Gastrocnemius medialis (tissue), 4 donors: Measurements from ENCODE around the gene SLC39A13. TPM values are rescaled to one million over a fixed set of nuclear protein-coding genes. Genes with fewer than 3 reads are reported as not detected.

ENCODE experiments used
- ATAC-seq, 2 donors: fragments of 150-250 bp; one replicate each; pipeline ENCODE4 v1.9.1; 2016
- DNase-seq, 2 donors: peaks; one replicate each; pipeline ENCODE4 v3.0.0-alpha.2; 2019
- H3K27ac ChIP-seq, 4 donors: fragments of 200-600 bp; sonication (generic); 1 replicate in 1 of 4; 2 replicates in 3 of 4; pipeline ENCODE4 v1.5.1; 2016 to 2018; ENCODE audit warnings: mild to moderate bottlenecking in 2 of 4, moderate library complexity in 1 of 4
- H3K27me3 ChIP-seq, 3 donors: fragments of 200-600 bp; sonication (generic) in 2 of 3; 1 replicate in 1 of 3; 2 replicates in 2 of 3; pipeline versions ENCODE4 v1.5.1 to v1.6.0; 2016 to 2019; ENCODE audit warnings: mild to moderate bottlenecking in 1 of 3, moderate library complexity in 1 of 3
- H3K36me3 ChIP-seq, 2 donors: fragments of 200-600 bp; sonication (generic) in 1 of 2; one replicate each; pipeline ENCODE4 v1.5.1; 2017 to 2018
- H3K4me1 ChIP-seq, 2 donors: fragments of 200-600 bp; sonication (generic) in 1 of 2; one replicate each; pipeline ENCODE4 v1.5.1; 2016 to 2017; ENCODE audit warnings: mild to moderate bottlenecking in 2 of 2
- H3K4me3 ChIP-seq, 4 donors: fragments of 200-600 bp; sonication (generic) in 3 of 4; 1 replicate in 1 of 4; 2 replicates in 3 of 4; pipeline ENCODE4 v1.5.1; 2016 to 2019; ENCODE audit warnings: mild to moderate bottlenecking in 2 of 4
- H3K9me3 ChIP-seq, 3 donors: fragments of 200-600 bp; sonication (generic) in 2 of 3; 1 replicate in 1 of 3; 2 replicates in 2 of 3; pipeline ENCODE4 v1.5.1; 2016 to 2019
- POLR2A ChIP-seq, 2 donors: fragments of 450-650 bp; IDR thresholded peaks; one replicate each; pipeline ENCODE4 v1.6.1; 2017; ENCODE audit warnings: antibody characterized with exemption in 2 of 2, mild to moderate bottlenecking in 2 of 2, moderate library complexity in 2 of 2
- in situ Hi-C, 4 donors: fragments of 200-750 bp; cut with MboI; loops; one replicate each; pipeline versions ENCODE4 v1.15.0 to v1.8.0; 2017; ENCODE audit warnings: low sequenced_read_pairs in 4 of 4
- intact Hi-C: fragments of 100-400 bp; cut with DNase I; formaldehyde crosslinking; loops from one replicate; pipeline ENCODE4 v1.15.1; 2023; ENCODE audit warnings: low total_unique reads
- total RNA-seq, 4 donors: library from RNA; depleted of rRNA; stranded (reverse); fragments of >200 nt; gene quantifications; one replicate each; pipeline versions ENCODE4 v1.1.0 to v1.2.3, GENCODE V29; 2016
- TF ChIP-seq, protein P1 (sequence below), 5 experiments: fragments of 450-650 bp in 3 of 5; fragments of 200-600 bp in 2 of 5; sonication (generic) in 2 of 5; IDR thresholded peaks in 4 of 5; conservative IDR thresholded peaks in 1 of 5; 1 replicate in 4 of 5; 2 replicates in 1 of 5; pipeline ENCODE4 v1.5.1; 2016 to 2019; ENCODE audit warnings: antibody characterized with exemption in 5 of 5, mild to moderate bottlenecking in 3 of 5, moderate library complexity in 3 of 5

Gene SLC39A13
- total RNA-seq, 4 donors from 2014 or later = 16.8 to 48.9 (median 25.6) TPM

- in situ Hi-C loops = no loop called here
- Histone ChIP-seq H3K9me3 (no peaks in the 10 kb centered on the region), H3K36me3 (no peaks in the 10 kb centered on the region), H3K27ac (peak overlapping the region in 3 of 4 donors; percentile 78 to 82 (median 82)), H3K27me3 (no peaks in the 10 kb centered on the region), H3K4me1 (peaks cover 6 to 22% of the 10 kb centered on the region in 2 donors), H3K4me3 (no peak overlapping the region)
- no peak for TF ChIP-seq POLR2A (IDR thresholded peaks at IDR 0.05)
- TF ChIP-seq, protein P1, sequence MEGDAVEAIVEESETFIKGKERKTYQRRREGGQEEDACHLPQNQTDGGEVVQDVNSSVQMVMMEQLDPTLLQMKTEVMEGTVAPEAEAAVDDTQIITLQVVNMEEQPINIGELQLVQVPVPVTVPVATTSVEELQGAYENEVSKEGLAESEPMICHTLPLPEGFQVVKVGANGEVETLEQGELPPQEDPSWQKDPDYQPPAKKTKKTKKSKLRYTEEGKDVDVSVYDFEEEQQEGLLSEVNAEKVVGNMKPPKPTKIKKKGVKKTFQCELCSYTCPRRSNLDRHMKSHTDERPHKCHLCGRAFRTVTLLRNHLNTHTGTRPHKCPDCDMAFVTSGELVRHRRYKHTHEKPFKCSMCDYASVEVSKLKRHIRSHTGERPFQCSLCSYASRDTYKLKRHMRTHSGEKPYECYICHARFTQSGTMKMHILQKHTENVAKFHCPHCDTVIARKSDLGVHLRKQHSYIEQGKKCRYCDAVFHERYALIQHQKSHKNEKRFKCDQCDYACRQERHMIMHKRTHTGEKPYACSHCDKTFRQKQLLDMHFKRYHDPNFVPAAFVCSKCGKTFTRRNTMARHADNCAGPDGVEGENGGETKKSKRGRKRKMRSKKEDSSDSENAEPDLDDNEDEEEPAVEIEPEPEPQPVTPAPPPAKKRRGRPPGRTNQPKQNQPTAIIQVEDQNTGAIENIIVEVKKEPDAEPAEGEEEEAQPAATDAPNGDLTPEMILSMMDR (IDR thresholded peaks at IDR 0.05 in 4 of 5, conservative IDR thresholded peaks at IDR 0.05 in 1 of 5) = no peak
- intact Hi-C loops = no loop called here
- DNase-seq (no peak), ATAC-seq (no peak)
These were observed 15.7 kb upstream of the SLC39A13 start for GRCh38 chr11:47392546-47393162.

GRCh38 chr11:47393163-47394049 lies 15.0 kb upstream of the SLC39A13 start:
- TF ChIP-seq, protein P1 (IDR thresholded peaks at IDR 0.05 in 4 of 5, conservative IDR thresholded peaks at IDR 0.05 in 1 of 5) = no peak
- no peak for TF ChIP-seq POLR2A (IDR thresholded peaks at IDR 0.05)
- H3K4me1 ChIP-seq = peaks cover 6 to 22% of the 10 kb centered on the region in 2 donors
- DNase-seq (peak; percentile 57 to 77), ATAC-seq (peak; percentile 89 to 92)
- H3K27ac ChIP-seq = peak overlapping the region; percentile 49 to 82 (median 80)
- no peaks in the 10 kb centered on the region for H3K9me3 ChIP-seq
- in situ Hi-C loops = no loop called here
- H3K36me3 ChIP-seq = no peaks in the 10 kb centered on the region
- H3K27me3 ChIP-seq = no peaks in the 10 kb centered on the region
- H3K4me3 ChIP-seq = peak overlapping the region in 1 of 4 donors; percentile 7
- intact Hi-C loops = no loop called here

DNA sequence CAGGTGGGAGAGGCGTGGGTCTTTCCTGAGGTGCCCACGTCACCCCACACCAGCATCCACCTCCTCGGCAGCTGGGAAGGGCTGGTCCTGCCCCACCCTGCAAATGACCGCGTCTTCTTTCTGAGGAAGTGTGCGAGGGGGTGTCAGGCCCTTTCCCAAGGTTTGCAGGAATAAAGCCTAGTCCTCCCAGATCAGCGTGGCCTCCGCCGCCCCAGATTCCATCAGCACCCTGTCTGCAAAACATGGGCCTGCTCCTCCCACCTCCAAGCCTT lies 14.4 kb upstream of the SLC39A13 start:
- Histone ChIP-seq H3K9me3 (no peaks in the 10 kb centered on the region), H3K27ac (peak overlapping the region in 3 of 4 donors; percentile 78 to 82 (median 82)), H3K36me3 (no peaks in the 10 kb centered on the region), H3K4me1 (peaks cover 6 to 22% of the 10 kb centered on the region in 2 donors), H3K4me3 (no peak overlapping the region), H3K27me3 (no peaks in the 10 kb centered on the region)
- in situ Hi-C loops (no loop called here), intact Hi-C loops (no loop called here)
- ATAC-seq (no peak), DNase-seq (no peak)
- TF ChIP-seq POLR2A (IDR thresholded peaks at IDR 0.05) = no peak
- TF ChIP-seq, protein P1 (IDR thresholded peaks at IDR 0.05 in 4 of 5, conservative IDR thresholded peaks at IDR 0.05 in 1 of 5) = no peak

DNA sequence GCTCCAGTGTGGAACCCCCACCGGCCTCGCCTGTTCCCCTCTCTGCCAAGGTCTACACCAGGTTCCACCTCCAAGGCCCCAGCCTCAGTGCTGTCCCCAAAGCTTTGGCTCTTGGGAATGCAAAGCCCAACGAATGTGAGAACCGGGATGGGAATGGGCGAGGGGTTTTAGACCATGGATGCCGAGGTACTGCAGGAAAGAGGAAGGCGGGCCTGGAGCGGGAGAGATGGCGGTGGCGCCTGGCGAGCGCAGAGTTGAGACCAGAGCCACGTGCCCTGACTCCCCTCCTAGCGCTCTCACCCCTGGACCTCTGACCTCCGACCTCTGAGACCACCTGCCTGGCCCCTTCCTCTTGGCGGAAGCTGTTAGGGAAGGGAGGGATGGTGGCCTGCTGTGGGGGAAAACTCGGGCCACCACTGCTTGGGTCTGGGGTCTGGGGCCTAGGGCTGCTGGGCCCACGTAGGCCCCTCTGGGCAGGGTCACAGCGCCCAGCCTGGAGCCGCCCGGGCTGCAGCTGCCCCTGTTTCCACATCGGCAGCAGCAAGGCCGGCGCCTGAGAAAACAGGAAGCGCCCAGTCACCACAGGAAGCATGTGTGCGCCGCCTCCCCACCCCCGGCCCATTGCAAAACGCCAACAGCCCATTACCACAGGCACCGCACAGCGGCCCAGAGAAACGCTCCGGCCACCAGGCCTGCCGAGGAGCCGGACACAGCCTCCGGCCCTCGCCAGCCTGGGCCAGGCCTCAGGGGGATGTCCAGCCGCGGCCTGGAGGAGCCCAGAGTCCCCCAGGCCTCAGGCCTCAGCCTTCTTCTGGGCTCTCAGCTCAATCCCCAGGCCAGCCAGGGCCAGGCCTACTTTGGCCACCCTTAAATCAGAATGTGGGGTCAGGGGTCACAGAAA lies 13.8 kb upstream of the SLC39A13 start:
- Histone ChIP-seq H3K9me3 (no peaks in the 10 kb centered on the region), H3K4me1 (peaks cover 6 to 22% of the 10 kb centered on the region in 2 donors), H3K27me3 (no peaks in the 10 kb centered on the region), H3K4me3 (peak overlapping the region in 1 of 4 donors; percentile 18), H3K27ac (peak overlapping the region; percentile 72 to 82 (median 80)), H3K36me3 (no peaks in the 10 kb centered on the region)
- in situ Hi-C loops = no loop called here
- DNase-seq (no peak), ATAC-seq (no peak)
- intact Hi-C loops = no loop called here
- TF ChIP-seq, protein P1 (IDR thresholded peaks at IDR 0.05 in 4 of 5, conservative IDR thresholded peaks at IDR 0.05 in 1 of 5) = no peak
- TF ChIP-seq POLR2A (IDR thresholded peaks at IDR 0.05) = peak in 1 of 2 donors; percentile 22
